Measurements from ENCODE around the gene EDIL3.

EDIL3 gene

DNA sequence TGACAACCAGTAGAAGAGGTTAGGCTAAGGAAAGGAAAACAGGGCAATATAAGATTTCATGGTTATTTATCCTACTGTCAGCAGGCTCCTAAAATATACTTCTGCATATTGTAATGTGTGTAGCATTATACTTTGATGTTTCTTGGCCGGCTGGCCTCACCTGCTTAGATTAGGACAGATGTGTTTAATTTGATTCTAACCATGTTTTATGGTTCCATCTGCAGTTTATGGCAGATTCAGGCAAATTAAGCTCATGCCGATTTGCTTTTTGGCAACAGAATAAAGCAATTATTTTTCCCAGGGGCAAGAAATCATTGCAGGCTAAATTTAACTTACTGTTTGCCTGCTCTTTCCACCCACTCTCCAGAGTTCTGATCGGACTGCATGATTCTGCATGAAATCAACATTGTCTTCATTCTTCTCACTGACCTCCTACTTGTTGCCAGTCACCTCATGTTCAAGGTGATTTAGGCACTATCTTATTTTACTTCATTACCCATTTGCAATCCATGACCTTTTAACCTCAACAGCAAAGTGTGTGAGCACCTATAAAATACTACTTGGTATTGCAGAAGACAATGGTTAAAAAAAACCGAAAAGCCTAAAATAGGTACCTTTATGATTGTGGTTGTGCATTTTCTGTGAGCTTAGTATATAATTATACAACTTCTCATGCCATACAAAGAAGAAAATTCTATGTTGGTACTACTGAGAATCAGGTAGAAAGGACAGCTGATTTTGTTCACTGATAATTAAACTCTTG is 125.2 kb downstream of the EDIL3 start:
- DNase-seq (ENCODE audit: low read depth) = no peak

DNA sequence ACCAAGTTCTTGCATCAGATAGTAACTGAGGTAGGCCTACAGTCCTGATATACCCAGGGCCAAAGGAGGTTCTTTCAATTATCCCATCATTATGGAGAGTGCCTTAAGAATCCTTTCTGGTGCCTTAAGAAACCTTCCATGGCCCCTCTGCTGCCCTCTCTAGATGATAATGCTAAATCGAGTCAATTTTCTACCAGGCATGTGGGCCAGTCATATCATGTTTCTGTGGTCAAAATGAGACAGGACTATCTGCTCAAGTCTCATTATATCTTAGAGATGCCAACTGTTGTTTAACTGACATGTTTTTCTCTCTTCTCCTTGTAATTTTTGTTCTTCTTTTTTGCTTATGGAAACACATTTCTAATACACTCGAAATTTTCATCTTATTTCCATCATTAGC is 127.6 kb downstream of the EDIL3 start:
- no peak for DNase-seq (ENCODE audit: low read depth)

DNA sequence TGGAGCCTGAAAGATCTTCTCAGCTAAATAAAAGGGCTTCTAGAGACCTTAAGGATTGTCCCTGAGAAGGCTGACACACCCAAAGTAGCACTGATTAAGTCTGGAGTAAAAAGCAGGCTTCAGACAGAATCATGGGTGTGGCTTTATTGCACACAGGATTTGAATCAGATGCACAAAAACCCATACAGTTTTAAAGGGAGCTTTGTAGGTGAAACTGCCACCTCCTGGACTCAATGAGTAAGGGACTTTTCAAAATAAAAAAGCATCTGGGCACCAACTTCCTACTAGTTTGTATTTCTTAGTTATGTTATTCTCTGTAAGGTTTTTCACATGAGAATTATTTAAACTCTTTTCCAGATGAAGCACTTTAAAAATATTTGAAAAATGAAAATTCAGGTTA is 129.4 kb downstream of the EDIL3 start:
- DNase-seq (ENCODE audit: low read depth) = peak; percentile 55

DNA sequence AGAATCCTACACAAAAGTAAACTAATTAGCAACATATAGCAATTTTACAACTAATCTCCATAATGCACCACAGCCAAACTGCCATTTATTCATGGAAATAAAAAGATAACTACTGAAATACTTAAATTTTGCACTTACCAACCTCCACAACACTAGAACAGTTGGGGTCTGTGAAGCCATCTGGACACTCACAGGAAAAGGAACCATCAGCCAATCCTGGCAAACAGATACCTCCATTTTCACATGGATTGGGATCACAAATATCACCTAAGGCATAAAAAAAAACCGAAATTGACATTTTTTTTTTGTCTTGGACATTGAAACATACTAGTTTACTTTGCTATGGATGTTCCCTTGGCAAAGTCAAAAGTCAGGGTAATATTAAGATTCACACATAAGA is 130.7 kb downstream of the EDIL3 start:
- DNase-seq (ENCODE audit: low read depth) = no peak

DNA sequence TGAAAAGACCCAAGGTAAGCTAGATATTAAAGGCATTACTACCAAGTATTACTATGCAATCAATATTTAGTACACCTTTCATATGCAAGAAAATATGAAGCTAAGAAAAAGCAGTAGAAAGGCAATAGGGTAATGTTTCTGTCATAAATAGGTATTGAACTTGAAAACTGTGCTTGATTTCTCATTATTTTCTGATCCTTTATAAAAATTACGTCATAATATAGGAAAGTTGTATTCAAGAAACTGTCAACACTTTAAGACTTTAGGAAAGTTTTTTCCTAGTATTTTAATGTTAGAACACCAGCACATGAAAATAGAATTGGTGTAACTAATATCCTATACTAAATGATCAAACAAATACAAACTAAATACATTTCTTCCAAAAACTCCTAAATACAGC is 133.2 kb downstream of the EDIL3 start:
- no peak for DNase-seq (ENCODE audit: low read depth)

DNA sequence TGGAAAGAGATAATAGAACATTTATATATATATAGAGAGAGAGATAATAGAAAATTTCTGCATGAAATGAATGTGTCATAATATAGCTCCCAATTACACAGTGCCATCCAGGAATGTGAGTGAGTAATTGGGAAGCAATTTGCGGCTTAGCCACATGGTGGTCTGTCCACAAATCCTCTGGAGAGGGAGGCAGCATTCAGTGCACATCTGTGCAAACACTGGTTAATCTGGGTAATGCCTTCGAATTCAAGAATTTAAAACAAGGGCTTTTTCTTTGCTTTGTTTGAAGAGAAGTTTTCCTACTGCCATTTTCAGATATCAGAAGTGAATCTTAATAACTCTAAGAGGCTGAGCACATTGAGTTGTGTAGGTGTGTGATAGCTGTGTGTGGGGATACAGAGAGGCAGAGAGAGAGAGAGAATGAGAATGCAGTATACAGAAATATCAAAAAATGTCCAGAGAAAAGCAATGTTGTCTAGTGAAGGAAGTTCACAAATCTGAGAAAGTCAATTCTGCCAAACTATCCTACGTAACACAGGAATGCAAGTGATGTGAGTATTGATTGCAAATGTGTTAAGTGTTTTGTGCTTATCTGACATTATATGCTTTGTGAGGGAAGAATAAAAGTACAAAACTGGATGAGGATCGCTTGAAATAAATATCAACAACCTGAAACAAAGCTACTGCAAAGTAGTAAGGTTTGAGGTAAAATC is 134.6 kb downstream of the EDIL3 start:
- DNase-seq (ENCODE audit: low read depth) = peak; percentile 87

DNA sequence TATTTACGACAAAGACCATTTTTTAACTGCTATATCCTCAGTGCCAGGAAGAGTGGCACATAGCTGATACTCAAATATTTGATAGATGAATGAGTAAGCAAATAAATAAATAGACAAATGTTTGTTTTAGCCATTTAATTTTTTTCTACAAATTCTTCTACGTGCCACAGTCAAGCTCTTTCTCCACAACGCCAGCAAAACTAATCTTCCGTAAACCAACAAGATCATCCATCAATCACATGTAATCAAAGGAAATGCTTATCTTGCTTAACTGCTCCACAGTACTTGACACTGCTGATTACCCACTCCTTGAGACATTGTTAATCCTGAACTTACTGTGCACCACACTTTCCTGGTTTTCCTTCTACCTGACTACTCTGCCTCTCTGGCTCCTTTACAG is 136.7 kb downstream of the EDIL3 start:
- no peak for DNase-seq (ENCODE audit: low read depth)

DNA sequence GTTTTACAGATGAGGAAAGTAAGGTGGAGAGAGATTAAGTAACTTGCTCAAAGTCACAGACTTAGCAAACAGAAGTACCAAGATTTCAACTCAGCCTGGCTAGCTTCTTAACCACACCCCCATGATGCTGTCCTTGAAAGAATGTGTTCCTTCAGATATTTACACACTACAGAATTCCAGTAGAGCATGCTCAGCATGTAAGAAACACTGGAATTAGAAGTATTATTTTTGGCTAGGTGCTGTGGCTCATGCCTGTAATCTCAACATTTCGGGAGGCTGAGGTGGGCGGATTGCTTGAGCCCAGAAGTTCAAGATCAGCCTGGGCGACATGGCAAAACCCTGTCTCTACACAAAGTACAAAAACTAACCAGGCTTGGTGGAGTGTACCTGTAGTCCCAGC is 142.4 kb downstream of the EDIL3 start:
- DNase-seq (ENCODE audit: low read depth) = peak; percentile 86

DNA sequence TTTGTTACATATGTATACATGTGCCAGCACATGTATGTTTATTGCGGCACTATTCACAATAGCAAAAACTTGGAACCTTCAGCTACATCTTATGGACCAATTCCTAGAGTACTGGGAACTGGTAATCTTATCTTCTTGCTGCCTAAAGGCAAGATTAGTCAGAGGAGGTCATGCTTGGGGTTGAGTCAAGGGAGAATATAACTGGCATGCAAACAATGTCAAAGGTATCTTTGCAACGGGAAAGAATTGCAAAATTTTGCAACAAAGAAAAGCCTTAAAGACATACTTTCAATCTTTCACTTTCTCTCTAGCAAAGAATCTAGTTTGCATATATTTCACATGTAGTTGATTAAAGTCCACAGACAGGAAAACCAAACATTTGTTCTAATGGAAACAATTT is 145.2 kb downstream of the EDIL3 start:
- peak; percentile 87 for DNase-seq (ENCODE audit: low read depth)

DNA sequence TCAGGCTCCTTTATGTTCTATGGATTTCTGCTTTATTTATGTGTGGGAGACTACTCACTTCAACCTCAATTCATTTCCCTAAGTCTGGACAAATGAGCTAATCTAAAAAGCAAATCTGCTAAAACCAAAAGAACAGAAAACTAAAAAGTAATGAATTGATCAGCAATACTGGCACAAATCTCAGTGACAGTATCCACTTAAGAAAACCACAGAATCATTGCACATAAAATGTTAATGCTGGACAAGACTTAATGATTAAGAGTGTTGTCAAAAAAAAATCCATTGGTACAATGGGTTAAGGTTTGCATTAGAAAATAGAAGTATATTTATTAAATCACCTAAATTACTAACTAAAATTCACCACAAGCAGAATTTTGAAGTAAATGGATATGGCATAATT is 147.6 kb downstream of the EDIL3 start:
- no peak for DNase-seq (ENCODE audit: low read depth)

DNA sequence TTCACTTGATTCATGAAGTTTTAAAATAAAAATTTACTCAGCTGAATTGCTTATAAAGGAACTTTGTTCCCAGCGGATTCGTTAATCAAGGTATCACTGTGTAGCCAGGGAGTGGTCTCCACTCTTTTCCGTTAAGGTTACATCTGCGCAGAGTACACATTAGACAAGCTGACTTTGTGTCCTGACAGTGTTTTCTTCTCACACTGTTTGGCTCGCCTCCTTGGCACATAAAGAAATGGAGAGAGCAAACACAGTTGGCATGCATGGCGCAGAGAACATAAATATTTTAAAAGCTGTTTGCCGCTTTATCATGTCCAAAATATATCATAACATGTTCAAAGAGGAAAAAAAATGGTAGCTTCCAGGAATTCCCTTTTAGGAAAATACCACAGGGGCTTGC is 153.2 kb downstream of the EDIL3 start:
- DNase-seq (ENCODE audit: low read depth) = no peak

DNA sequence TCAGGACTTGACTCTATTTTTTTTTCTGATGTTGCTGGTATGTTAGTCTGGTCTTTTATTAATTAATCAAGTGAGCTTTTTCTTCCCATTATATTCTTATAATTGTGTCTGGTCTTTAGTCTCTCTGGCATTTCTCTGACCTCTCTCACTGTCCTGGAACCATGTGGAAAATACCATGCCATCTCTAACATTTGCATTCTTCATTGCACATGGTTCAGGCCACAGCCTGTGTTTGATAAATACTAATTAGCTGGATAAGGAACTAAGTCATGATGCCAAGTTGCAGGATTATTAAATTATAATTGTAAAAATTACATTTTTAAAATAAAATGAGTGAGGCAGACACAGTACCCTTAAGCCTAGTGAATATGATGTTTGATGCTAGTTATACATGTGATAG is 155.6 kb downstream of the EDIL3 start:
- no peak for DNase-seq (ENCODE audit: low read depth)

DNA sequence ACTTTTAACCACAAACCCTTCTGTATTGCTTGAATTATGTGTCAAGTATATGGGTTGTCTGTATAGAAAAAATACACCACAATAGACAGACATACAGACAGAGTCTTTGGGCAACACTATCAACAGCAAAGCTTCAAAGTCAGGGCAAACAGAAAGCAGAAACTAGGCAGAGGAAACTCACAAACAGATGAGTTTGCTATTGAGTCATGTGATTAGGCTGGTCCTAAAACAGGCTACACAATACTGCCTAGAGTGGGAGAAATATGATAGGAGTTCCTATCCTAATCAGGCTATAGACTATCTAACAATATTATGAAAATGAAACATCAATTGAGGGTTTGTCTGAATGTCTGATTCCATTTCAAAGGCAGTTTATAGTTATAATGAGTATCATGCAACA is 156.4 kb downstream of the EDIL3 start:
- peak; percentile 22 for DNase-seq (ENCODE audit: low read depth)

DNA sequence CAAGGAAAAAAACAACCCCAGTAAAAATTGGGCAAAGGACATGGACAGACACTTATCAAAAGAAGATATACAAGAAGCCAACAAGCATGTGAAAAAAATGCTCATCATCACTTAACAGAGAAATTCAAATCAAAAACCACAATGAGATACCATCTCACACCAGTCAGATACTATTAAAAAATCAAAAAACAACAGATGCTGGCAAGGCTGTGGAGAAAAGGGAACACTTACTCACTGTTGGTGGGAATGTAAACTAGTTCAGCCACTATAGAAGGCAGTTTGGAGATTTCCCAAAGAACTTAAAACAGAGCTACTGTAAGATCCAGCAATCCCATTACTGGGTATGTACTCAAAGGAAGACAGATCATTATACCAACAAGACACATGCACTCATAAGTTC is 157.4 kb downstream of the EDIL3 start:
- DNase-seq (ENCODE audit: low read depth) = no peak

DNA sequence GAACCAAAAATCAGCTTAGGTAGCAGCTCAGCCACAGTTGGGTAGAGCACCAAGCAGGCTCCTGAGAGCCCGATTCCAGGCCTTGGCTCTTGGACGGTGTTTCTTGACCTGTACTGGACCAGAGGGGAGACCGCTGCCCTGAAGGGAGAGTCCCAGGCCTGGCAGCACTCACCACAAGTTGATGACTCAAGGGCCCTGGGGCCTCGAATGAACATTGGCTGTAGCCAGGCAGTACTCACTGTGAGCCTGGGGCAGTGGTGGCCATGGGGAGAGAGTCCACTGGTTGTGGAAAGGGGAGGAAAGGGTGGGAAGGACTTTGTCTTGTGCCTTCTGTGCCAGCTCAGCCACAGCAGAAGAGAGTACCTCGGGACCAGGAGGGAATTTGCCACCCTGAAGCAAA is 166.1 kb downstream of the EDIL3 start:
- DNase-seq (ENCODE audit: low read depth) = peak; percentile 26

DNA sequence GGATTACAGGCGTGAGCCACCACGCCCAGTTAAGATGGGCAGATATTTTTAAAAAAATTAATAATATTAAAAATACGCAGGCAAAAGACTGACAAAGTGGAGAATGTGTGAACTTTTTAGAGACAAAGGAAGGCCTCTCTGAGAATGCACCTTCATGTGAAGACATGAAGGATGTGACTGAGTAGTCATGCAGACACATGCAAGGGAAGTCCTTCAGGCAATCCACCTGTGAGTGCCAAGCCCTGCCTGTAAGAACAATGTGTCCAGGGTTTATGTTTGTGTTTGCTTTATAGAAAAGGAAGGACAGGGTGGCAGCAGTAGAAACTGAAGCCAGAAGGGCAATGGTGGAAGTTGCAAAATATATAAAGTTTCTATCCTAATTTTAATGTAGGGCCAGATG is 169.2 kb downstream of the EDIL3 start:
- DNase-seq (ENCODE audit: low read depth) = no peak

DNA sequence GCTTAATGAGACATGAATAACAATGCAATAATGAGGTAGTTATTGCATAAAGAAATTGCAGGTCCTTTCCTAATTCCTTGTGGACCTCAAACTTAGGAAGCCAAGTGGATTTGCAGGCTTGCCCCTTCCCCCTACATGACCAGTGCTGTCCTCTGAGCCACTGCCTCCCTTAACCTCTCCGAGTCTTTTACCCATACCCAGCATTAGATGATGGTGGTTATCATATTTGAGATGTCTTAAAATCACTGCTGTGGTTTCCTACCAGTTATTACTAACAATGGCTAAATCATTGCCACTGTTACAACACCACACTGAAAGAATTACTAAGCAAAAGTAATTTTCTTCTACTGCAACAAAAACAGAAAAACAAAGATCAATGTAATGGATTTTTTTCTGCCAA is 170.8 kb downstream of the EDIL3 start:
- DNase-seq (ENCODE audit: low read depth) = no peak

DNA sequence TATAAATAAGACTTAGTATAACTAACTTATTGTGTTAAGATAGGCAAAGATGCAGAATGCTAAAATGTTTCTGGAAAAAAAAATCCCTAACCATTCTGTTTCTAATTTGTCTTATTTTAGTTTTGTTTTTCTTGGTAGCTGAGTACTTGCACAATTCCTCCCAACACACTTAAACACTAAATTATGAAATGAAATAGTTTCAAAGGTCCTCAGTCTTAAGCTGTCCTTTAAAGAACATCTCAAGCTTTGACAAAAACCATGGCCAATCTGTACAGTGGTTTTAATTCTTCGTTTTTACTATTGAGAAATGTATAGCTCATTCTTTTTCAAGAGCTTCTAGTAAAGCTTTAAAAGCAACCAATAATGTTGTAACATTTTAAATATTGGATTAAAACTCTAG is 171.5 kb downstream of the EDIL3 start:
- no peak for DNase-seq (ENCODE audit: low read depth)

DNA sequence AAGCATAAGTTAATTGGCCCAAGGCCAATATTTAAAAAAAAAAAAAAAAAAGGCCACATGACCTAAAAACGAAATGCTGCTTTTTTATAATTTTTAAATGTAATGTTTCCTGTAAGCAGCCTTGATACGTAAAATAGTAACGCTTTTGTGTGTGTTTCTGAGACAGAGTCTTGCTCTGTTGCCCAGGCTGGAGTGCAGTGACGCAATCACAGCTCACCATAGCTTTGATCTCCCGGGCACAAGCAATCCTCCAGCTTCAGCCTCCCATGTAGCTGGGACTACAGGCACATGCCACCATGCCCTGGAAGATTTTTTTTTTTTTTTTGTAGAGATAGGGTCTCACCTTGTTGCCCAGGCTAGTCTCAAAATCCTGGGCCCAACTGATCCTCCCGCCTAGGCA is 179.9 kb downstream of the EDIL3 start:
- no peak for DNase-seq (ENCODE audit: low read depth)

DNA sequence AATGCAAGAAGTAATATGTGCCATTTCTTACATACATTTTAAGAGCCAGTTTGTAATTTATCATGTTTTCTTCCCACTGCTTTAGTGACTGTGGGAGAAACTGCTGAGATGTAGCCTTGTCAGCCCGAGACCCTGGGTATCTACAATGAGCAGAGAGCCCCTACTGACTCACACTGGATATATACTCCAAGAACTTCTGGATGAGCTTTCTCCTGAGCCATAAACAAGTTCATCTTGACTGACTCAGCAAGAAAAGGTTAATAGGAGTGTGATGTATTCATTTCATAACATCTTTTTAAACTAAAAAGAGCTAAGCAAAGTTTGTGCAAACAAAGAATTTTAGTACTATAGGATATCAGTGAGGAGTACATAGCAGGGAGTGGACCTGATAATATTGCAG is 182.5 kb downstream of the EDIL3 start:
- DNase-seq (ENCODE audit: low read depth) = peak; percentile 47

DNA sequence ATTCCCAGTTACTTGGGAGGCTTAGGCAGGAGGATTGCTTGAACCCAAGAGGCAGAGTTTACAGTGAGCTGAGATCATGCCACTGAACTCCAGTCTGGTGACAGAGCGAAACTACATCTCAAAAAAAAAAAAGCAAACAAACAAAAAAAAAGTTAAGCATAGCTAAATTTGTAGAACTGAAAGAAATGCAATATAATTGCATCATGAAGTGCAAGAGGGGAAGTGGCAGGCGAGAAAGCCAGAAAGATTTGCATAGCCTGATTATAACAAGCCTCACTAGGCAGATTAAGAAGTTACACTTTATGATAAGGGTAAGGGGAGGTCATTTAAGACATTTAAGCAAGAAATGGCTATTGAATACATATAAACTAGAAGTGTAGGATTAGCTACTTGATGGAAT is 187.1 kb downstream of the EDIL3 start:
- DNase-seq (ENCODE audit: low read depth) = no peak

DNA sequence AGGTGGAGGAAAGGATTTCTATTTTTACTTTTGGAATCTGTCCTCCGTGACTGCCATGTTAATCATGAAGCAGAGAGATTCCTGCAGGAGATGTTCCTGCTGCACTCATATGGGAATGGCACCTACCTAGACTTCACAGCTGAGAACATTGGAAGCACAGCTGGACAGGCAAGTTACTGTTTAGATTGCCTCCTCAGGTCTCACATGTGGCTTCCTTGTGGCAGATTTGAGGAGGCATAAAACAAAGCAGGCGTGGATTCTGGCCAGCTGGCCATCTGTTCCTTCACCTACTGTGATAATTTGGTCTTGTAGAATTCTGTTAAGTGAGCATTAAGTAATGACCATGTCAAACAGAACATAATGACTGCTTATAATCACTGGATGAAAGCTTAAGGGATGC is 193.4 kb downstream of the EDIL3 start:
- no peak for DNase-seq (ENCODE audit: low read depth)

DNA sequence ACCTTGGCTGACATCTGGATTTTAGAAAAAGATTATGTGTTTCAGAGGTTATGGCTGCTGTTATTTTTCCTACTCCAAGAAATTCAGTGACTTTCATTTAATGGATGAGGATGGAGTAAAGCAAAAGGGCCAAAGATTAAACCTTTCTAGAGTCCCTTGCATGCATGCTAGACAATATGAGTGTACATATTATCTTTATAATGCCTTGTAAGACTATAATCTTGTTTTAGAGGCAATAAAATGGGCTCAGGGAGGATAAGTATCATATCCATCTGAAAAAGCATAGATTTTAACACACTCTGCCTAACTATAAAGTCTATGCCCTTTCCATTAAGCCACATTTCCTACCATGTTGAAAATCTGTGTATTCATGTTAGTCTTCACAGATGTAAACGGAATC is 199.8 kb downstream of the EDIL3 start:
- no peak for DNase-seq (ENCODE audit: low read depth)

DNA sequence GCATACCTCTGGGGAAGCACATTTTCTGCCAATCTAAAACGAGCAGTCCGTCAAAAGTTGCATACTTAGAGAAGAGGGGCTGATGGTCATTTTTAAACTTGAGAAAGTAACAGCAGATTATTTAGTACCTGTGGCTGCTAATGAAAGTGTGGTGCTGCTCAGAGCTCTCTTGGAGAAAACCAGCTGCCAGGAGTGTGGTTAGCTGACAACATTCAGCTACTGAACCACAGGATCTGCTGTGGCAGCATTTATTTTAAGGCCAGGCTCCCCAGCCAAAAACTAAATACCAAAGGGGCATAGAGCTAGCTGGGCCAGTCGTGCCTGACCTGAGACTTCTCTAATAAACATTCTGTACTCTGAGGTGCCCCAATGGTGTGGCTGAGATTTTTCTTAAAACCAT is 203.6 kb downstream of the EDIL3 start:
- peak; percentile 9 for DNase-seq (ENCODE audit: low read depth)

Measured in iris pigment epithelial cell (primary cell).